GM12892 (cell line): ENCODE data around the gene SYCP3.

ENCODE experiments used
- DNase-seq: peaks from one replicate; pipeline ENCODE4 v3.0.0; 2011; ENCODE audit not compliant: insufficient read length
- FAIRE-seq: peaks from 2 replicates; lab custom pipeline; 2011; peaks lifted over from hg19 to GRCh38; lab: Jason Lieb, UNC
- POLR2A ChIP-seq: IDR thresholded peaks from 2 replicates; pipeline ENCODE4 v1.6.1; 2011; ENCODE audit warnings: low read depth, low read length, control low read depth
- POLR2AphosphoS5 ChIP-seq: IDR thresholded peaks from 2 replicates; pipeline ENCODE4 v1.6.1; 2011; ENCODE audit warnings: low read depth, low read length, control low read depth
- TAF1 ChIP-seq: IDR thresholded peaks from 2 replicates; pipeline ENCODE4 v1.6.1; 2011; ENCODE audit warnings: low read depth, mild to moderate bottlenecking, control low read depth, low read length, borderline replicate concordance

The SYCP3 gene

GRCh38 chr12:101773650-101774162 is 34.4 kb upstream of the SYCP3 start:
- DNase-seq (peak; percentile 40), FAIRE-seq (peak; percentile 94)

GRCh38 chr12:101772012-101772775 is 32.9 kb upstream of the SYCP3 start:
- DNase-seq (no peak), FAIRE-seq (no peak)
- TF ChIP-seq POLR2AphosphoS5, result no peak
- TF ChIP-seq POLR2A, result no peak

More at GRCh38 chr12:101773650-101774162, 34.4 kb upstream of the SYCP3 start:
- no peak for TF ChIP-seq TAF1
- no peak for TF ChIP-seq POLR2A
- TF ChIP-seq POLR2AphosphoS5, result no peak

- FAIRE-seq (no peak), DNase-seq (no peak)
- no peak for TF ChIP-seq POLR2A
- TF ChIP-seq POLR2AphosphoS5, result no peak
- no peak for TF ChIP-seq TAF1
Measured at GRCh38 chr12:101769865-101770264, 30.6 kb upstream of the SYCP3 start.

- FAIRE-seq (no peak), DNase-seq (no peak)
- no peak for TF ChIP-seq POLR2A
- TF ChIP-seq TAF1, result no peak
- no peak for TF ChIP-seq POLR2AphosphoS5
Measured at GRCh38 chr12:101768781-101769180, 29.5 kb upstream of the SYCP3 start.

- FAIRE-seq (no peak), DNase-seq (no peak)
- TF ChIP-seq TAF1 (no peak), POLR2AphosphoS5 (no peak), POLR2A (no peak)
Measured at GRCh38 chr12:101767537-101767936, 28.3 kb upstream of the SYCP3 start.

- no peak for FAIRE-seq
- TF ChIP-seq POLR2A (no peak), TAF1 (no peak), POLR2AphosphoS5 (no peak)
- DNase-seq, result no peak
Measured at GRCh38 chr12:101764051-101764792, 25.0 kb upstream of the SYCP3 start.

GRCh38 chr12:101763246-101763931 is 24.1 kb upstream of the SYCP3 start:
- FAIRE-seq (no peak), DNase-seq (no peak)
- TF ChIP-seq POLR2AphosphoS5, result no peak
- TF ChIP-seq POLR2A, result no peak
- no peak for TF ChIP-seq TAF1

- DNase-seq (no peak), FAIRE-seq (peak; percentile 48)
- TF ChIP-seq POLR2A (no peak), POLR2AphosphoS5 (no peak), TAF1 (no peak)
Measured at GRCh38 chr12:101761781-101762180, 22.5 kb upstream of the SYCP3 start.

- TF ChIP-seq TAF1, result no peak
- DNase-seq (no peak), FAIRE-seq (no peak)
Measured at GRCh38 chr12:101761350-101761749, 22.1 kb upstream of the SYCP3 start.

GRCh38 chr12:101759396-101760047 is 20.3 kb upstream of the SYCP3 start:
- FAIRE-seq, result peak; percentile 68
- no peak for DNase-seq
- TF ChIP-seq POLR2AphosphoS5 (no peak), POLR2A (no peak), TAF1 (no peak)

- DNase-seq (no peak), FAIRE-seq (no peak)
- no peak for TF ChIP-seq TAF1
- no peak for TF ChIP-seq POLR2AphosphoS5
Measured at GRCh38 chr12:101750152-101750551, 10.9 kb upstream of the SYCP3 start.
